GM12878 (cell line): ENCODE results near the gene DNAJB6.
A peak's percentile ranks its signal among the peaks of the same experiment; 100 is the strongest.

Source experiments
- ATF3 ChIP-seq: IDR thresholded peaks from 2 replicates; pipeline ENCODE4 v1.6.1; 2011; ENCODE audit warnings: low read depth, mild to moderate bottlenecking, low read length, moderate library complexity, borderline replicate concordance; ENCODE audit errors: extremely low read depth
- CTCF ChIP-seq, 3 experiments: IDR thresholded peaks in 2 of 3; conservative IDR thresholded peaks in 1 of 3; 2 replicates each; pipeline ENCODE4 v1.5.1; 2011; ENCODE audit warnings: low read depth in 3 of 3, low read length in 3 of 3, mild to moderate bottlenecking in 3 of 3, control low read depth in 2 of 3, moderate library complexity in 2 of 3, inconsistent platforms in 1 of 3, mixed read lengths in 1 of 3; ENCODE audit not compliant: control insufficient read depth in 2 of 3, insufficient read depth in 1 of 3; ENCODE audit errors: extremely low read depth in 1 of 3
- EP300 ChIP-seq, 2 experiments: fragments of 150-350 bp in 1 of 2; IDR thresholded peaks; 2 replicates each; pipeline ENCODE4 v1.6.1; 2011 to 2012; ENCODE audit warnings: low read depth in 2 of 2, low read length in 2 of 2, borderline replicate concordance in 1 of 2, improper control_type of control experiment in 1 of 2, inconsistent platforms in 1 of 2; ENCODE audit not compliant: control insufficient read depth in 1 of 2
- EZH2 ChIP-seq: IDR thresholded peaks from 2 replicates; pipeline ENCODE4 v1.6.1; 2012; ENCODE audit warnings: low read depth, mild to moderate bottlenecking, control low read depth, inconsistent platforms, low read length, borderline replicate concordance; ENCODE audit not compliant: control insufficient read depth
- HDAC6 ChIP-seq: fragments of 200-600 bp; sonication (generic); IDR thresholded peaks from one replicate; pipeline ENCODE4 v1.8.0; 2017; ENCODE audit warnings: antibody characterized with exemption; ENCODE audit not compliant: unreplicated experiment
- MAX ChIP-seq: IDR thresholded peaks from 2 replicates; pipeline ENCODE4 v1.6.1; 2012; ENCODE audit warnings: low read depth, low read length, improper control_type of control experiment
- PBX3 ChIP-seq: IDR thresholded peaks from 2 replicates; pipeline ENCODE4 v1.6.1; 2011; ENCODE audit warnings: mild to moderate bottlenecking, low read depth, low read length, moderate library complexity; ENCODE audit not compliant: insufficient replicate concordance
- RAD21 ChIP-seq: IDR thresholded peaks from 2 replicates; pipeline ENCODE4 v1.6.1; 2011; ENCODE audit warnings: mild to moderate bottlenecking, low read depth, low read length, moderate library complexity; ENCODE audit not compliant: insufficient read depth
- SMC3 ChIP-seq: IDR thresholded peaks from 2 replicates; pipeline ENCODE4 v1.6.1; 2011; ENCODE audit warnings: low read length, improper control_type of control experiment, borderline replicate concordance
- ZNF217 ChIP-seq: fragments of 450-650 bp; IDR thresholded peaks from 2 replicates; pipeline ENCODE4 v1.6.1; 2017; ENCODE audit warnings: antibody characterized with exemption, mild to moderate bottlenecking
- ZZZ3 ChIP-seq: IDR thresholded peaks from 2 replicates; pipeline ENCODE4 v1.6.1; 2011; ENCODE audit warnings: low read depth; ENCODE audit not compliant: control insufficient read depth, insufficient read length

GRCh38 chr7:157336383-157337315 lies at the start of gene DNAJB6:
- TF ChIP-seq EZH2 (no peak), ZNF217 (no peak), CTCF (IDR thresholded peaks at IDR 0.05 in 2 of 3, conservative IDR thresholded peaks at IDR 0.05 in 1 of 3; ENCODE audit: control insufficient read depth in 2 of 3, extremely low read depth in 1 of 3, insufficient read depth in 1 of 3, low read depth in 3 of 3, low read length in 3 of 3) (no peak), ATF3 (no peak), RAD21 (no peak), ZZZ3 (no peak), MAX (peak; percentile 45; the same call in 1 of the 2 replicates), EP300 (IDR thresholded peaks at IDR 0.05; ENCODE audit: borderline replicate concordance in 1 of 2, control insufficient read depth in 1 of 2, low read depth in 2 of 2, low read length in 2 of 2) (peak in 1 of 2 experiments; percentile 48; a peak in 1 of 4 replicates), PBX3 (no peak), HDAC6 (no peak), SMC3 (no peak)
